ENCODE measurements around the gene RTP3. TPM values are rescaled to one million over a fixed set of nuclear protein-coding genes. Genes with fewer than 3 reads are reported as not detected.

RTP3 gene
- total RNA-seq, 4 donors from 2014 or later = not detected

- Histone ChIP-seq H3K27ac (replicated peaks in 1 of 4) (no peak overlapping the region), H3K4me3 (no peak overlapping the region), H3K36me3 (peaks cover 0 to 66% (median 0%) of the 10 kb centered on the region in 4 donors), H3K27me3 (no peaks in the 10 kb centered on the region), H3K9me3 (no peaks in the 10 kb centered on the region), H3K4me1 (no peaks in the 10 kb centered on the region)
- intact Hi-C loops (cut with DNase I) = no loop called here
- WGBS = 89% methylated on average over 2 of the region's 2 CpGs
- DNase-seq (ENCODE audit: extremely low spot score) = peak; percentile 47
- TF ChIP-seq POLR2A (IDR thresholded peaks at IDR 0.05; ENCODE audit: low read depth) (no peak), CTCF (IDR thresholded peaks at IDR 0.05) (no peak), EP300 (IDR thresholded peaks at IDR 0.05) (no peak), POLR2AphosphoS5 (IDR thresholded peaks at IDR 0.05) (no peak)
Measured at GRCh38 chr3:46523556-46523955, 25.8 kb downstream of the RTP3 start.

GRCh38 chr3:46524008-46524407, 26.2 kb downstream of the RTP3 start:
- no peaks in the 10 kb centered on the region for H3K27me3 ChIP-seq
- H3K4me1 ChIP-seq = no peaks in the 10 kb centered on the region
- no peak overlapping the region for H3K4me3 ChIP-seq
- DNase-seq (ENCODE audit: extremely low spot score) = peak; percentile 37
- intact Hi-C loops (cut with DNase I) = no loop called here
- H3K9me3 ChIP-seq = no peaks in the 10 kb centered on the region
- TF ChIP-seq EP300 (IDR thresholded peaks at IDR 0.05) (no peak), POLR2AphosphoS5 (IDR thresholded peaks at IDR 0.05) (no peak), CTCF (IDR thresholded peaks at IDR 0.05) (no peak), POLR2A (IDR thresholded peaks at IDR 0.05; ENCODE audit: low read depth) (no peak)
- H3K36me3 ChIP-seq = peaks cover 0 to 66% (median 0%) of the 10 kb centered on the region in 4 donors
- H3K27ac ChIP-seq (replicated peaks in 1 of 4) = no peak overlapping the region
- 76% methylated on average over 3 of the region's 3 CpGs for WGBS

DNA sequence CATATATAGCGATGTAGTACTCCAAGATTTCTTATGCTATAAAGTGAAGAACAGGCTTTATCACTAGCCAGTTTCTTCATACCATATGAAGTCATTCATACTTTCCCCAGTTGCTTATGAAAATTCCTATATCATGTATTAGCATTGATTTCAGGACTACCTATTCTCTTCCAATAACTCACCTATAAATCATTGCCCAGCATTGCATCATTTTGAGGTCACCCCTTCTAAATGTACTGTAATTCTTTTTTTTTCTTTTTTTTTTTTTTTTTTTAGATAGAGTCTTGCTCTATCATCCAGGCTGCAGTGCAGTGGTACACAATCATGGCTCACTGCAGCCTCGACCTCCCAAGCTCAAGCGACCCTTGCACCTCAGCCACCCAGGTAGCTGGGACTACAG, 27.1 kb downstream of the RTP3 start:
- Histone ChIP-seq H3K4me1 (no peaks in the 10 kb centered on the region), H3K27ac (replicated peaks in 1 of 4) (no peak overlapping the region), H3K9me3 (no peaks in the 10 kb centered on the region), H3K4me3 (no peak overlapping the region), H3K27me3 (no peaks in the 10 kb centered on the region), H3K36me3 (peaks cover 0 to 62% (median 0%) of the 10 kb centered on the region in 4 donors)
- 92% methylated on average over 3 of the region's 3 CpGs for WGBS
- peak; percentile 24 for DNase-seq (ENCODE audit: extremely low spot score)
- TF ChIP-seq EP300 (IDR thresholded peaks at IDR 0.05) = no peak
- no peak for TF ChIP-seq POLR2AphosphoS5 (IDR thresholded peaks at IDR 0.05)
- TF ChIP-seq CTCF (IDR thresholded peaks at IDR 0.05) = no peak
- TF ChIP-seq POLR2A (IDR thresholded peaks at IDR 0.05; ENCODE audit: low read depth) = no peak
- intact Hi-C loops (cut with DNase I) = no loop called here

DNA sequence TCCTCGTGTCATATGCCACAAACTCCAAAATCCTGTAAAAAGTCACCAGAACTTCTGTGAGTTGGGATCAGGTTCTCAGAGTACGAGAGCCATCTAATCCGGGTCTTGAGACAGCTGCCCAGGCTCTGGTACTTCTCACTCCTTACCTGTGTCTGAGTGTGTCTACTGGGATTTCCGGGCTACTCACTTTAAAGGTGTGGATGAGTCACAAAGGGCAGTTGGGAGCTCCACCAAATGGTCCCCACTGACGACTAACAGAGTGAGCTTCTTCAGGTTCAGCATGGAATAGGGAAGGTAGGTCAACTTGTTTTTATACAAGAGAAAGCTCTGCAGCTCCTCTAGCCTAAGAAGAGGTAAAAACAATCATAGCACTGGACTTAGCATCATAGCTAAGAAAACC, 29.5 kb downstream of the RTP3 start:
- no peaks in the 10 kb centered on the region for H3K27me3 ChIP-seq
- WGBS = 87% methylated on average over 5 of the region's 5 CpGs
- peaks cover 0 to 56% (median 0%) of the 10 kb centered on the region in 4 donors for H3K36me3 ChIP-seq
- peak; percentile 85 for DNase-seq (ENCODE audit: extremely low spot score)
- TF ChIP-seq POLR2AphosphoS5 (IDR thresholded peaks at IDR 0.05) (no peak), EP300 (IDR thresholded peaks at IDR 0.05) (no peak), CTCF (IDR thresholded peaks at IDR 0.05) (no peak), POLR2A (IDR thresholded peaks at IDR 0.05; ENCODE audit: low read depth) (no peak)
- H3K9me3 ChIP-seq = no peaks in the 10 kb centered on the region
- no peaks in the 10 kb centered on the region for H3K4me1 ChIP-seq
- no peak overlapping the region for H3K27ac ChIP-seq (replicated peaks in 1 of 4)
- intact Hi-C loops (cut with DNase I) = no loop called here
- H3K4me3 ChIP-seq = no peak overlapping the region

GRCh38 chr3:46533091-46533490, 35.3 kb downstream of the RTP3 start:
- 79% methylated on average over 3 of the region's 3 CpGs for WGBS
- H3K27me3 ChIP-seq = peaks cover 0 to 7% (median 0%) of the 10 kb centered on the region in 4 donors
- TF ChIP-seq CTCF (IDR thresholded peaks at IDR 0.05) (no peak), POLR2A (IDR thresholded peaks at IDR 0.05; ENCODE audit: low read depth) (no peak), EP300 (IDR thresholded peaks at IDR 0.05) (no peak), POLR2AphosphoS5 (IDR thresholded peaks at IDR 0.05) (no peak)
- H3K36me3 ChIP-seq = peaks cover 0 to 56% (median 0%) of the 10 kb centered on the region in 4 donors
- H3K4me3 ChIP-seq = no peak overlapping the region
- H3K27ac ChIP-seq (replicated peaks in 1 of 4) = no peak overlapping the region
- H3K4me1 ChIP-seq = no peaks in the 10 kb centered on the region
- peak; percentile 53 for DNase-seq (ENCODE audit: extremely low spot score)
- intact Hi-C loops (cut with DNase I) = no loop called here
- H3K9me3 ChIP-seq = no peaks in the 10 kb centered on the region
